HUES64 (cell line): ENCODE data around the gene RPS26. TPM values are rescaled to one million over a fixed set of nuclear protein-coding genes. Genes with fewer than 3 reads are reported as not detected.
"Not testable (repeated sequence)": the region's sequence is repeated elsewhere in the genome, so short reads cannot be mapped to it uniquely, and the experiment has no call there.

Source experiments
- H3K27ac ChIP-seq: 2 replicates; pipeline ENCODE4 v1.7.0; 2013; ENCODE audit warnings: low read depth, low read length, inconsistent platforms
- H3K27me3 ChIP-seq: 2 replicates; pipeline ENCODE4 v1.6.1; 2013; ENCODE audit warnings: mild to moderate bottlenecking, low read length; ENCODE audit not compliant: insufficient read depth
- H3K36me3 ChIP-seq: 2 replicates; pipeline ENCODE4 v1.6.1; 2013; ENCODE audit warnings: mild to moderate bottlenecking, low read length; ENCODE audit not compliant: insufficient read depth
- H3K4me1 ChIP-seq: 2 replicates; pipeline ENCODE4 v1.6.1; 2013; ENCODE audit warnings: mild to moderate bottlenecking, low read length, moderate library complexity; ENCODE audit not compliant: insufficient read depth
- H3K4me3 ChIP-seq: 2 replicates; pipeline ENCODE4 v1.5.1; 2013; ENCODE audit warnings: mild to moderate bottlenecking, low read length, moderate library complexity
- H3K9ac ChIP-seq: 2 replicates; pipeline ENCODE4 v1.6.1; 2013; ENCODE audit warnings: mild to moderate bottlenecking, low read depth, low read length
- H3K9me3 ChIP-seq: 2 replicates; pipeline ENCODE4 v1.6.1; 2013; ENCODE audit warnings: low read depth, low read length; ENCODE audit not compliant: insufficient read depth
- WGBS: fragments of 150-250, 120-280 bp; methylation state at CpG from one replicate; pipeline ENCODE4 v1.1.7; 2013; ENCODE audit warnings: missing lambda C conversion rate; 5-methylcytosine and 5-hydroxymethylcytosine counted together
- polyA plus RNA-seq, 2 experiments: library from polyadenylated mRNA; stranded (reverse); fragments of 50-300 nt; gene quantifications; one replicate each; pipeline ENCODE4 v1.2.3, GENCODE V29; 2013

The RPS26 gene
- 2,096 TPM for polyA plus RNA-seq (2013, experiment 1 of 2)
- 2,046 TPM for polyA plus RNA-seq (2013, experiment 2 of 2)

DNA sequence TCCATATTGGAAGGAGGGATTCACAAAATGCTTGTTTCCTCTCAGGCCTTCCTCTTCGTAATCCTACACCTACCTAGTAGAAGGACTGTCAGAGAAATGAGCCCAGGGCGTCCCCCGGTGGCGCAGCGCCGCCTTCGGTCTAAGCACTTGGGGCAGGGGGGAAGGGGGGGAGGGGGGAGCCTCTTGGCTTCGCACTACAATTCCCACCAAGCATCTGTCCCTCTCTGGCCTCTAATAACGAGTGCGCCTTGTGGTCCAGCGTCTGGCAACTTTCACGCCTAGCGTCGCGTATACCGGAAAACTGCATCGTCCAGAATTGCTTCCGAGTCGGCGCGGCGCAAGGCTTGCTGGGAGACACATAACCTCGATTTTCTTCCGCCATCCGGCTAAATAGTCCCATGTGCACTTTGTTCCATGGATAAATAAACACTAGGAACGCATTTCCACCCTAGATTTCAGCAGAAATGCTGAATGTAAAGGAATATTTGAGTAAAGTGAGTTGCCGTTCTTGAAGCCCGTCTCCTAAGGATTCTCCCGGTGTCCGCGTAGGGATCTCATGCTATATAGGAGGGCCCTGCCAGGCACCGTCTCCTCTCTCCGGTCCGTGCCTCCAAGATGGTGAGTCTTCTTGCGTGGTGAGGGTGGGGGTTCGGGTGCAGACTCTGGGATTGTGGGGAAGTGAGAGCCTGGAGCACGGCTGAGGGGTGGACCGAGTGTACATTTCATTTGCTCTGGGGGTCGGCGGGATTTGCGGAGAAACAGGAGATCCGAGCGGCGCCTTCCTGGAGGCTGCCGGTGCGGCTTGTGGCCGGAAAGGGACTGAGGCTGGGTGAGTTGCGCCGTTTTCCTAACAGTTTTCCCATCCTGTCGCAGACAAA, at the start of gene RPS26:
TSS of gene RPS26 (plus strand) at position 367 of the 878 bp plus-strand sequence. CDS start at position 616, 249 bp downstream.
- Histone ChIP-seq H3K27me3 (no peaks in the 10 kb centered on the region), H3K9ac (peak within 1 kb of the TSS; percentile 98), H3K27ac (peak within 1 kb of the TSS; percentile 95), H3K4me1 (peaks cover 6% of the 10 kb centered on the region; the same call in 1 of the 2 replicates), H3K36me3 (peaks cover 40% of the 10 kb centered on the region), H3K9me3 (no peaks in the 10 kb centered on the region), H3K4me3 (peak within 1 kb of the TSS; percentile 84)
- under 1% methylated on average over 48 of the region's 50 CpGs for WGBS

DNA sequence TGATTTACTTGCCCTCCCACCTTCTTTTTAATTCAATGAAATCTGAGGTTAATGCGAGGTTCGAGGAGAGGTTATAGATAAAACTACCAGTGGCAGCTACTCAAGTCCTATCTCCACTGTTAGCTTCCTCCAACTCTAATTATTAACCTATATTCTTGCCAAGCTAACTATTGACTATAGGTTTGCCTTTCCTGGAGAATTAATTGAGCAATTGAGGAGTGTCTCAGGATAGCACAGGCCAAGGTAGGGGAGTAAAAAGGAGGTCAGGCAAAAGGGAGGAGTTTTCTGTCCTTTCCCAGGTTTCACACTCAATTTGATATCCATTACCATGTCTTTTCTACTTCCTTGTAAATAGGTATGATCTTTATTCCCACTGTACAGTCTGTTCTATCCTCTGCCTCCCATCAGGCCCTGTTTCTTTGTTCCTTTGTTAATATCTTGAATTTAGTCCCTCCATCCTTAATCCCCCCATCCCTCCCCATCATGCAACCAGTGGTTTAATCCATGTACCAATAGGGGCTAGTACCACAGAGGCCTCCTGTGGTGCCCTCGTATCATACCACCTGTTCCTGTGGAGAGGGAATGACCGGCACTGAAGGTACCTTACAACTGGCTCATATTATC, 48.4 kb upstream of the RPS26 start:
- H3K36me3 ChIP-seq, result peaks cover 66% of the 10 kb centered on the region
- no peaks in the 10 kb centered on the region for H3K9me3 ChIP-seq
- no peaks in the 10 kb centered on the region for H3K4me1 ChIP-seq
- no peaks in the 10 kb centered on the region for H3K27me3 ChIP-seq
- no peak overlapping the region for H3K9ac ChIP-seq
- WGBS, result 93% methylated on average over 2 of the region's 4 CpGs
- no peak overlapping the region for H3K4me3 ChIP-seq
- H3K27ac ChIP-seq, result no peak overlapping the region

DNA sequence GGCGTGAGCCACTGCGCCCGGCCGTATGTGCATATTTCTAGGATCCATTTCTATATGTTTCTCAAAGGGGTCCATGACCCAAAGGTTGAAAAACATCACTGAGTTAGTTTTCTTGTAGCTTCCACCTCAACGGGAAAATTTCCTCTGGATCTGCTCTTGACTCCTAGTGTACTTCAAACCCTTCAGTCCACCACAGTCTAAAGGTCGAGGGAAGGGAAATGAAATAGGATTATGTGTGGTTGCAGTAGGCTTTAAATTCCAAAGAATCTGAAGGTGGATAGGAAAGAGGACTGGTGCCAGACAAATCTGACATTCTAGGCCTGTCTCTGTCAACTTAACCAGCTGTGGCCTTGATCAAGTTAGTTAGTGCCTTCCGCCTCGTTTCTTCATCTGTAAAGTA, 46.4 kb upstream of the RPS26 start:
- Histone ChIP-seq H3K4me1 (no peaks in the 10 kb centered on the region), H3K27ac (no peak overlapping the region), H3K36me3 (peaks cover 52% of the 10 kb centered on the region), H3K9ac (no peak overlapping the region), H3K27me3 (no peaks in the 10 kb centered on the region), H3K9me3 (no peaks in the 10 kb centered on the region), H3K4me3 (no peak overlapping the region)
- 93% methylated on average over 8 of the region's 8 CpGs for WGBS

DNA sequence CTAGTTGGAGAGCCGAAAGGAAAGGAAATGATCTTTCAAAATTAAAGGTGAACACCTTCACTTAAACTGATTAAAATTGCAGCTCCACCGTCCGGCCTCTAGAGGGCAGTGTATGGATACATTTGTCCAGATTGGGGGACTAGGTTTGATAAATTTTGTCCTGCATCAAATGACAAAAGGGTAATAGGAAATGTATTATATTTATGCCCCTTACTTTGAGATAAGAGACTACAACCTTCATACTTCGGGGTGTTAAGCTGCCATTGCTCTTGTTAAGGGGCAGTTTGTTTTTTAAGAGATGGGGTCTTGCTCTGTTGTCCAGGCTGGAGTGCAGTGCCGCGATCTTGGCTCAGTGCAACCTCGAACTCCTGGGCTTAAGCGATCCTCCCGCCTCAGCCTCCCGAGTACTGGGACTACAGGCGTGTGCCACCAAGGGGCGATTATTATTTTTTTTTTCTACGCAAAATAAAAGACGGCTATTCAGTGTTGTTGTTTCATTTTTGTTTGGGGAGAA, 45.5 kb upstream of the RPS26 start:
- Histone ChIP-seq H3K27me3 (no peaks in the 10 kb centered on the region), H3K4me1 (no peaks in the 10 kb centered on the region), H3K27ac (peak overlapping the region; percentile 19; the same call in 1 of the 2 replicates), H3K9me3 (no peaks in the 10 kb centered on the region), H3K4me3 (peak overlapping the region; percentile 77), H3K36me3 (peaks cover 43% of the 10 kb centered on the region), H3K9ac (no peak overlapping the region)
- 70% methylated on average over 13 of the region's 14 CpGs for WGBS

DNA sequence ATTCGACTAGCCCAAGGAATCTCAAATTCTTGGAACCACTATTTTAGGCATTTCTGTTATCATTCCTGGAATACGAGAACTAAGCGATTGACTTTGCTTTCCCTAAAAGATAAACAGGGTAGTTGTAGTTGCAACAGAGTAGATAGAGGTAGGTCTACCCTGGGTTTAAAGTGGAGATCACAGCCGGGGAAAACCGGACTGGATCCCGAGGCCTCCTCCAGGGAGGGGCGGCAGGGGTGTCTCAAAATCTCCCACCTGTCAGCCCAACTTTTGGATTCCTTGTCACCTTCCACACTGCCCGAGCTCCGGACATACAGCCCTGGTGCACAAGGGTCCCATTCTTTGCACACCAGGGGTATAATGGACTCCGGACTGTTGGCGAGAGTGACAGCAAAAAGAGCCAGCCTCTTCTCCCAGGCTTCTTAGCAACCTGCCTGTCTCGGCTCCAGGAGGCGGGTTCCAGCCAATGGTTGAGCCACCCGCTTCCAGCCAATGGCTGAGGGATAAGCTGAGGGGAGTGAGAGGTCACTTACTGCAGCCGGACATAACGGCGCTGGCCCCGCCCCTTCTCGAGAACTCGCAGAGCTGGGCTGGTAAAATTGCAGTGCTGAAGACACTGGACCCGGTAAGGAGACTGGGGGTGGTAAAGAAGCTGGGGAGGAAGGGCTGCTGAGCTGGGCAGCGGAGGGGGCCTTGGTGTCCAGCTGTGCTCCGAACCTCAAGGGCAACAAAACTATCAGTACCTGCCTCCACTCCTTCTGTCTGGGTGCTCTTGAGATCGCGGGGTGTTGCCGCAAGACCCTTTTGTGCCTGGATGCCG, 44.8 kb upstream of the RPS26 start, which contains the start of gene SUOX:
TSS of gene SUOX (plus strand) at position 562 of the 820 bp plus-strand sequence. CDS start 4,946 bp downstream, outside the sequence.
- peak within 1 kb of the TSS; percentile 68 for H3K9ac ChIP-seq
- peak within 1 kb of the TSS; percentile 77 for H3K4me3 ChIP-seq
- H3K27ac ChIP-seq, result peak within 1 kb of the TSS; percentile 19; the same call in 1 of the 2 replicates
- 9% methylated on average over 27 of the region's 27 CpGs for WGBS
- H3K36me3 ChIP-seq, result peaks cover 37% of the 10 kb centered on the region
- H3K27me3 ChIP-seq, result no peaks in the 10 kb centered on the region
- H3K9me3 ChIP-seq, result no peaks in the 10 kb centered on the region
- no peaks in the 10 kb centered on the region for H3K4me1 ChIP-seq

DNA sequence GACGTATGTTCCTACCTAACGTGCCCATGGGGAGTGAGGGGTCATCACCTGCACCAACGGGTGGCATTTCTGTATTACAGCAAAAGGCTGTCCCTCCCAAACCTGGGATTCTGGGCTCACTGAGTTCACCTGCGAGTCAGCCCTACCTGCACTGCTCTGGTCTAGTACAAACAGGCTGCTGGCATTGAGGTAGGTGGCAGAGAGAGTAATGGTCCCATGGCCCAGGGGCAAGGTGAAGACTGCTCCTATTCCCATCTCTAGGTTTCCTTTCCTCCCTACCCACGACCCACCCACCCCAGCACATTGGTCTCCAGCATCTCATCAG, 44.2 kb upstream of the RPS26 start:
- WGBS, result 5% methylated on average over 5 of the region's 5 CpGs

DNA sequence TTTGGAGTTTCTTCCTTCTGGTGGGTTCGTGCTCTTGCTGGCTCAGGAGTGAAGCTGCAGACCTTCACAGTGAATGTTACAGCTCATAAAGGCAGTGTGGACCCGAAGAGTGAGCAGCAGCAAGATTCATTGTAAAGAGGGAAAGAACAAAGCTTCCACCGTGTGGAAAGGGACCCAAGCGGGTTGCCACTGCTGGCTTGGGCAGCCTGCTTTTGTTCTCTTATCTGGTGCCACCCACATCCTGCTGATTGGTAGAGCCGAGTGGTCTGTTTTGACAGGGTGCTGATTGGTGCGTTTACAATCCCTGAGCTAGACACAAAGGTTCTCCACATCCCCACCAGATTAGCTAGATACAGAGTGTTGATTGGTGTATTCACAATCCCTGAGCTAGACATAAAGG, 42.2 kb upstream of the RPS26 start:
- 93% methylated on average over 4 of the region's 6 CpGs for WGBS
- not testable (repeated sequence) for H3K9me3 ChIP-seq, H3K9ac ChIP-seq, H3K27me3 ChIP-seq, H3K4me1 ChIP-seq, H3K4me3 ChIP-seq, H3K27ac ChIP-seq
- H3K36me3 ChIP-seq, result peaks cover 33% of the 10 kb centered on the region

More for the DNA sequence above, 44.2 kb upstream of the RPS26 start:
- H3K9me3 ChIP-seq, result no peaks in the 10 kb centered on the region
- H3K4me1 ChIP-seq, result no peaks in the 10 kb centered on the region
- H3K36me3 ChIP-seq, result peaks cover 35% of the 10 kb centered on the region
- H3K4me3 ChIP-seq, result peak overlapping the region; percentile 77
- no peaks in the 10 kb centered on the region for H3K27me3 ChIP-seq
- peak overlapping the region; percentile 68 for H3K9ac ChIP-seq
- 0 out of 2 replicates have a peak overlapping the region, but pooled peaks have one; percentile 14 for H3K27ac ChIP-seq

DNA sequence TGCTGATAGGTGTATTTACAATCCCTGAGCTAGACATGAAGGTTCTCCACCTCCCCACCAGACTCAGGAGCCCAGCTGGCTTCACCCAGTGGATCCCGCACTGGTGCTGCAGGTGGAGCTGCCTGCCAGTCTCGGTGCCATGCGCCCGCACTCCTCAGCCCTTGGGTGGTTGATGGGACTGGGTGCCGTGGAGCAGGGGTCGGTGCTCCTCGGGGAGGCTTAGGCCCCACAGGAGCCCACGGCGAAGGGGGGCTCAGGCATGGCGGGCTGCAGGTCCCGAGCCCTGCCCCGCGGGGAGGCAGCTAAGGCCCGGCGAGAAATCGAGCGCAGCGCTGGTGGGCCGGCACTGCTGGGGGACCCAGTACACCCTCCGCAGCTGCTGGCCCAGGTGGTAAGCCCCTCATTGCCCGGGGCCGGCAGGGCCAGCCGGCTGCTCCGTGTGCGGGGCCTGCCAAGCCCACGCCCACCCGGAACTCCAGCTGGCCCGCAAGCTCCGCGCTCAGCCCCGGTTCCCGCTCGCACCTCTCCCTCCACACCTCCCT, 41.6 kb upstream of the RPS26 start:
- not testable (repeated sequence) for H3K27me3 ChIP-seq, H3K4me3 ChIP-seq, H3K4me1 ChIP-seq, H3K9me3 ChIP-seq, H3K9ac ChIP-seq, H3K27ac ChIP-seq
- WGBS, result 97% methylated on average over 33 of the region's 33 CpGs
- H3K36me3 ChIP-seq, result peaks cover 32% of the 10 kb centered on the region

DNA sequence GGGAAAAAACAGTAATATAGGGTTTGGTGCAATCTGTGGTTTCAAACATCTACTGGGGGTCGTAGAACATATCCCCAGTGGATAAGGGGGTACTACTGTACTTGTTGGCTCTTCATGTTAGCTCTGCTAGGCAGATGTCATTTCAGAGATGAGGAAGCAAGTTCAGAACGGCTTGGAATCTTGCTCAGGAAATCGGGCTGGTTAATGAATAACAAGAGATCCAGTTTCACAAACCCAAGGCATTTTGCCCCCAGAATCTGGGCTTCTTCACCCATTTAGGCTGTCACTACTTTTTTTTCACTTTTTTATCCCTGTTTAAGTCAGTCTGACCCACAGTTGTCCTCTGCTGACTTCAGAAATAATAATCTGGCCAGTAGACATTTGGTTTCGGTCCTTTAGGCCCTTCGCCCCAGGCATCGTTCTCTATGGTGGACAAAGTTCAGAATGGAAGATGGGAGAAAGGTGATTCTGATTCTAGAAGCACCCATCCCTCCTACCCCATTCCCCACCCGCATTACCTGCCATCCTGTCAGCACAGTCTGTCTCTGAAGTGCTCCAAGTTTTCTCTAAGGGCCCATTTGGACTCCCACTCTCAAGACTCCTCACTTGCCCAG, 40.1 kb upstream of the RPS26 start:
- Histone ChIP-seq H3K4me1 (no peaks in the 10 kb centered on the region), H3K9me3 (no peaks in the 10 kb centered on the region), H3K36me3 (peaks cover 30% of the 10 kb centered on the region), H3K4me3 (no peak overlapping the region), H3K27me3 (no peaks in the 10 kb centered on the region), H3K27ac (no peak overlapping the region), H3K9ac (no peak overlapping the region)
- 94% methylated on average over 6 of the region's 7 CpGs for WGBS

DNA sequence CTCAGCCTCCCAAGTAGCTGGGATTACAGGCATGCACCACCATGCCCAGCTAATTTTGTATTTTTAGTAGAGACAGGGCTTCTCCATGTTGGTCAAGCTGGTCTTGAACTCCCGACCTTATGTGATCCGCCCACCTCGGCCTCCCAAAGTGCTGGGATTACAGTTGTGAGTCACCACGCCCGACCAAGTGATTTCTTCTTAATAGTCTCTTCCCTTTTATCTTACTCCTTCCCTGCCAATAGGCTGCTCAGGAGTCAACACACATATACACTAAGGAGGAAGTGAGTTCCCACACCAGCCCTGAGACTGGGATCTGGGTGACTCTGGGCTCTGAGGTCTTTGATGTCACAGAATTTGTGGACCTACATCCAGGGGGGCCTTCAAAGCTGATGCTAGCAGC, 38.3 kb upstream of the RPS26 start:
- H3K36me3 ChIP-seq, result peaks cover 30% of the 10 kb centered on the region
- H3K27me3 ChIP-seq, H3K4me3 ChIP-seq, H3K9me3 ChIP-seq, H3K4me1 ChIP-seq, H3K27ac ChIP-seq, H3K9ac ChIP-seq: not testable (repeated sequence)
- 98% methylated on average over 5 of the region's 5 CpGs for WGBS
